Stimulated activated CD4-positive, alpha-beta T cell treated with anti-CD3 and anti-CD28 coated beads, Interleukin-12 subunit alpha, Interleukin-12 subunit beta, amount 100 ng/mL, for 24 hours (primary cell): ENCODE data around the gene CBLL1.
A peak's percentile ranks its signal among the peaks of the same experiment; 100 is the strongest.

Experiments used
- DNase-seq, 2 experiments: peaks; one replicate each; pipeline ENCODE4 v3.0.0-alpha.2; 2020; ENCODE audit warnings: low read depth in 2 of 2

Gene CBLL1

GRCh38 chr7:107742678-107743566, 1.0 kb upstream of the CBLL1 start:
- peak in 1 of 2 experiments; percentile 52 for DNase-seq

GRCh38 chr7:107744345-107744750, 406 bp downstream of the CBLL1 start:
- DNase-seq, result no peak

GRCh38 chr7:107746006-107746405, 2.1 kb downstream of the CBLL1 start:
- no peak for DNase-seq

GRCh38 chr7:107751113-107751512, 7.2 kb downstream of the CBLL1 start:
- no peak for DNase-seq

- DNase-seq, result no peak
These were observed 10.7 kb downstream of the CBLL1 start for GRCh38 chr7:107754642-107755041.

GRCh38 chr7:107758667-107759066, 14.7 kb downstream of the CBLL1 start:
- DNase-seq, result no peak

GRCh38 chr7:107767391-107767790, 23.4 kb downstream of the CBLL1 start:
- DNase-seq, result no peak

GRCh38 chr7:107768263-107768662, 24.3 kb downstream of the CBLL1 start:
- DNase-seq, result no peak

- DNase-seq, result no peak
These were observed 29.1 kb downstream of the CBLL1 start for GRCh38 chr7:107773027-107773426.

GRCh38 chr7:107777702-107778101, 33.8 kb downstream of the CBLL1 start:
- no peak for DNase-seq

GRCh38 chr7:107778283-107778682, 34.3 kb downstream of the CBLL1 start:
- no peak for DNase-seq

GRCh38 chr7:107779647-107780099, 35.7 kb downstream of the CBLL1 start:
- no peak for DNase-seq

GRCh38 chr7:107782374-107782773, 38.4 kb downstream of the CBLL1 start:
- no peak for DNase-seq

- DNase-seq, result no peak
These were observed 39.7 kb downstream of the CBLL1 start for GRCh38 chr7:107783648-107784047.

GRCh38 chr7:107785170-107785569, 41.2 kb downstream of the CBLL1 start:
- no peak for DNase-seq

- no peak for DNase-seq
These were observed 42.0 kb downstream of the CBLL1 start for GRCh38 chr7:107785926-107786325.

- no peak for DNase-seq
These were observed 44.3 kb downstream of the CBLL1 start for GRCh38 chr7:107788216-107788615.

GRCh38 chr7:107788662-107789061, 44.7 kb downstream of the CBLL1 start:
- DNase-seq, result no peak

- DNase-seq, result no peak
These were observed 45.7 kb downstream of the CBLL1 start for GRCh38 chr7:107789647-107790046.

GRCh38 chr7:107792364-107792763, 48.4 kb downstream of the CBLL1 start:
- no peak for DNase-seq

- DNase-seq, result no peak
These were observed 55.8 kb downstream of the CBLL1 start for GRCh38 chr7:107799647-107800264.

GRCh38 chr7:107803009-107803610, 59.2 kb downstream of the CBLL1 start, which contains the start of gene SLC26A3:
Gene SLC26A3 (minus strand): TSS chr7:107803223. CDS start chr7:107794509, 8,714 bp downstream.
- no peak for DNase-seq

- DNase-seq, result no peak
These were observed 65.2 kb downstream of the CBLL1 start for GRCh38 chr7:107809179-107809578.
